ENCODE results near the gene P4HA3. TPM values are rescaled to one million over a fixed set of nuclear protein-coding genes. Genes with fewer than 3 reads are reported as not detected.

Gene P4HA3
- total RNA-seq, 1 experiment from 2014 or later = 3.7 TPM

DNA sequence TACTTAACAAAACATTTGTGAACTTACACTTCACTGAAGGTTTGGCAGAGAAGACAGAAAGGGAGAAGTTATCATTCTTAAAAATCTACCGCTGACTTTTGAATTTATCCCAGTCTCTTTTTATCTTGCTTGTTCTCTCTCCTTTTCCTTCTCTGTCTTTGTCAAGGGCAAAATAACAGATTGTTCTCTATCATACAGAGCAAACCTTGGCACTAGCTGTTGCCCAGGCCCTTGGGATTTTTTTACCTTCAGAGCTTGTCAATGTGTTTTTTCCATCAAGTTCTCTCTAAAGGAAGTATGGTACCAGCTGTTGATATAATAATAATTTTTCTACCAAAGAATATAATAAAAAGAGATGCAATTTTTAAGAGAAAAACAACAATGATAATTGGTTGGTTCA lies 73.2 kb downstream of the P4HA3 start:
- no peaks in the 10 kb centered on the region for H3K27me3 ChIP-seq (ENCODE audit: low read length)
- CTCF ChIA-PET = no interaction called here
- intact Hi-C loops (cut with micrococcal nuclease) = no loop called here
- no peak overlapping the region for H3K4me2 ChIP-seq (ENCODE audit: low read length)
- no peaks in the 10 kb centered on the region for H4K20me1 ChIP-seq (ENCODE audit: low read length)
- no peak for ATAC-seq
- no peak overlapping the region for H3K4me3 ChIP-seq (ENCODE audit: low read length)
- no peaks in the 10 kb centered on the region for H3K9me2 ChIP-seq (replicated peaks; ENCODE audit: low read length)
- H2AFZ ChIP-seq (ENCODE audit: low read length) = no peak overlapping the region
- H3K9ac ChIP-seq (ENCODE audit: low read length) = no peak overlapping the region
- no TSS peak for BruUV-seq (replicated peaks)
- no peaks in the 10 kb centered on the region for H3F3A ChIP-seq (ENCODE audit: low read length, unreplicated experiment)
- POLR2A ChIA-PET (ENCODE audit: unreplicated experiment) = no interaction called here
- no peaks in the 10 kb centered on the region for H3K4me1 ChIP-seq (ENCODE audit: insufficient read depth, low read length)
- DNase-seq = no peak
- no peak overlapping the region for H3K27ac ChIP-seq (ENCODE audit: low read length)
- H3K9me3 ChIP-seq (ENCODE audit: low read length) = no peaks in the 10 kb centered on the region
- peaks cover 45% of the 10 kb centered on the region for H3K36me3 ChIP-seq (ENCODE audit: low read depth, low read length)
- TF ChIP-seq EZH2phosphoT487 (IDR thresholded peaks at IDR 0.05; ENCODE audit: borderline replicate concordance, low read length) (no peak), EZH2 (IDR thresholded peaks at IDR 0.05; ENCODE audit: low read length, unreplicated experiment) (no peak)
- TF ChIP-seq, protein P1, sequence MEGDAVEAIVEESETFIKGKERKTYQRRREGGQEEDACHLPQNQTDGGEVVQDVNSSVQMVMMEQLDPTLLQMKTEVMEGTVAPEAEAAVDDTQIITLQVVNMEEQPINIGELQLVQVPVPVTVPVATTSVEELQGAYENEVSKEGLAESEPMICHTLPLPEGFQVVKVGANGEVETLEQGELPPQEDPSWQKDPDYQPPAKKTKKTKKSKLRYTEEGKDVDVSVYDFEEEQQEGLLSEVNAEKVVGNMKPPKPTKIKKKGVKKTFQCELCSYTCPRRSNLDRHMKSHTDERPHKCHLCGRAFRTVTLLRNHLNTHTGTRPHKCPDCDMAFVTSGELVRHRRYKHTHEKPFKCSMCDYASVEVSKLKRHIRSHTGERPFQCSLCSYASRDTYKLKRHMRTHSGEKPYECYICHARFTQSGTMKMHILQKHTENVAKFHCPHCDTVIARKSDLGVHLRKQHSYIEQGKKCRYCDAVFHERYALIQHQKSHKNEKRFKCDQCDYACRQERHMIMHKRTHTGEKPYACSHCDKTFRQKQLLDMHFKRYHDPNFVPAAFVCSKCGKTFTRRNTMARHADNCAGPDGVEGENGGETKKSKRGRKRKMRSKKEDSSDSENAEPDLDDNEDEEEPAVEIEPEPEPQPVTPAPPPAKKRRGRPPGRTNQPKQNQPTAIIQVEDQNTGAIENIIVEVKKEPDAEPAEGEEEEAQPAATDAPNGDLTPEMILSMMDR (conservative IDR thresholded peaks at IDR 0.05; ENCODE audit: low read depth, low read length) = no peak
- H3K79me2 ChIP-seq (ENCODE audit: low read length) = no peaks in the 10 kb centered on the region

DNA sequence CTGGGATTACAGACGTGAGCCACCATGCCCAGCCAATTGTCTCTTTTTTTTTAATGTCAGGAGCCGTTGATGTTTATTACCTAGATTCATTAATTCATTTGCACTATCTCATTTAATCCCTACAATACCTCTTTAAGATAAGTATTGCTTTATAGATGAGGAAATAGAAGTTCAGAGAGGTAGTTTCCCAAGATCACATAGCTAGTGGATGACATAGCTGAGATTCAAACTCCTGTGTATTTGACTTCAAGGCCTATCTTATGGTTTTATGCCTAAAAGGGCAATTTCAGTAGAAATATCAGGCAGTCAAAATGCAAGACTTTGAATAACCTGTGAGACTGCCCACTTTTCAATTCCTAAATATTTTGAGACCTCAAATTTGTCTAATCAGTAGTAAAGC lies 73.9 kb downstream of the P4HA3 start:
- no TSS peak for BruUV-seq (replicated peaks)
- intact Hi-C loops (cut with micrococcal nuclease) = no loop called here
- H2AFZ ChIP-seq (ENCODE audit: low read length) = no peak overlapping the region
- no peaks in the 10 kb centered on the region for H3K27me3 ChIP-seq (ENCODE audit: low read length)
- H3K9ac ChIP-seq (ENCODE audit: low read length) = no peak overlapping the region
- no peaks in the 10 kb centered on the region for H3K9me2 ChIP-seq (replicated peaks; ENCODE audit: low read length)
- H3K4me1 ChIP-seq (ENCODE audit: insufficient read depth, low read length) = no peaks in the 10 kb centered on the region
- peaks cover 45% of the 10 kb centered on the region for H3K36me3 ChIP-seq (ENCODE audit: low read depth, low read length)
- ChIA-PET POLR2A (ENCODE audit: unreplicated experiment) (no interaction called here), CTCF (no interaction called here)
- TF ChIP-seq EZH2 (IDR thresholded peaks at IDR 0.05; ENCODE audit: low read length, unreplicated experiment) (no peak), EZH2phosphoT487 (IDR thresholded peaks at IDR 0.05; ENCODE audit: borderline replicate concordance, low read length) (no peak)
- TF ChIP-seq, protein P1 (conservative IDR thresholded peaks at IDR 0.05; ENCODE audit: low read depth, low read length) = no peak
- no peak overlapping the region for H3K4me2 ChIP-seq (ENCODE audit: low read length)
- H3K79me2 ChIP-seq (ENCODE audit: low read length) = no peaks in the 10 kb centered on the region
- H4K20me1 ChIP-seq (ENCODE audit: low read length) = no peaks in the 10 kb centered on the region
- DNase-seq (no peak), ATAC-seq (no peak)
- no peaks in the 10 kb centered on the region for H3F3A ChIP-seq (ENCODE audit: low read length, unreplicated experiment)
- H3K9me3 ChIP-seq (ENCODE audit: low read length) = no peaks in the 10 kb centered on the region
- no peak overlapping the region for H3K4me3 ChIP-seq (ENCODE audit: low read length)
- H3K27ac ChIP-seq (ENCODE audit: low read length) = no peak overlapping the region

DNA sequence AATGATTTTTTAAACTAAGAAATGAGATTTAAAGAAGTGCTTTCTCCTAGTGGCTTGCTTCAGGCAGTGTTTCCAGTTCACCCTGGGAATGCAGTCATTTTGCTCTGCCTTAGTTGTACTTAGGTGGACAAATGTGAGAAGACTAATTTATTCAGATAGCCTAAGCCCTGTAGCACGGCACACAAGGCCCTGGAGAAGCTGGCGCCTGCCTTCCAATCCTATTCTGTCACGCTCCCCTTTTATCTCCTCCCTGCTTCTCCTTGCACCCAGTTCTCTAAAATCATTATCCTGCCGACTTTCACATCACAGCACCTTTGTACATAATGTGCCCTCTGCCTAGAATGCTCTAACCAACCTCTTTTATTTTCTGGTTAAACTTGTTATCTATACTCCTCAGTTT lies 76.3 kb downstream of the P4HA3 start:
- no peaks in the 10 kb centered on the region for H3K79me2 ChIP-seq (ENCODE audit: low read length)
- TF ChIP-seq EZH2 (IDR thresholded peaks at IDR 0.05; ENCODE audit: low read length, unreplicated experiment) (no peak), EZH2phosphoT487 (IDR thresholded peaks at IDR 0.05; ENCODE audit: borderline replicate concordance, low read length) (no peak)
- TF ChIP-seq, protein P1 (conservative IDR thresholded peaks at IDR 0.05; ENCODE audit: low read depth, low read length) = no peak
- H3K9me2 ChIP-seq (replicated peaks; ENCODE audit: low read length) = no peaks in the 10 kb centered on the region
- H3K9ac ChIP-seq (ENCODE audit: low read length) = no peak overlapping the region
- H4K20me1 ChIP-seq (ENCODE audit: low read length) = no peaks in the 10 kb centered on the region
- no peaks in the 10 kb centered on the region for H3F3A ChIP-seq (ENCODE audit: low read length, unreplicated experiment)
- no peaks in the 10 kb centered on the region for H3K27me3 ChIP-seq (ENCODE audit: low read length)
- no peaks in the 10 kb centered on the region for H3K4me1 ChIP-seq (ENCODE audit: insufficient read depth, low read length)
- no peak for DNase-seq
- H3K4me2 ChIP-seq (ENCODE audit: low read length) = no peak overlapping the region
- peaks cover 51% of the 10 kb centered on the region for H3K36me3 ChIP-seq (ENCODE audit: low read depth, low read length)
- no peak for ATAC-seq
- BruUV-seq (replicated peaks) = no TSS peak
- CTCF ChIA-PET = no interaction called here
- no peak overlapping the region for H3K27ac ChIP-seq (ENCODE audit: low read length)
- no peak overlapping the region for H2AFZ ChIP-seq (ENCODE audit: low read length)
- no peaks in the 10 kb centered on the region for H3K9me3 ChIP-seq (ENCODE audit: low read length)
- intact Hi-C loops (cut with micrococcal nuclease) = no loop called here
- POLR2A ChIA-PET (ENCODE audit: unreplicated experiment) = no interaction called here
- H3K4me3 ChIP-seq (ENCODE audit: low read length) = no peak overlapping the region

Data from PC-3 (cell line).